OCI-M2 (cell line): ENCODE results near the gene ERBB4.

Source experiments
- DNase-seq: peaks from one replicate; lab custom pipeline; 2025; ENCODE audit not compliant: unreplicated experiment; lab: John Stamatoyannopoulos, UW

ERBB4 gene

DNA sequence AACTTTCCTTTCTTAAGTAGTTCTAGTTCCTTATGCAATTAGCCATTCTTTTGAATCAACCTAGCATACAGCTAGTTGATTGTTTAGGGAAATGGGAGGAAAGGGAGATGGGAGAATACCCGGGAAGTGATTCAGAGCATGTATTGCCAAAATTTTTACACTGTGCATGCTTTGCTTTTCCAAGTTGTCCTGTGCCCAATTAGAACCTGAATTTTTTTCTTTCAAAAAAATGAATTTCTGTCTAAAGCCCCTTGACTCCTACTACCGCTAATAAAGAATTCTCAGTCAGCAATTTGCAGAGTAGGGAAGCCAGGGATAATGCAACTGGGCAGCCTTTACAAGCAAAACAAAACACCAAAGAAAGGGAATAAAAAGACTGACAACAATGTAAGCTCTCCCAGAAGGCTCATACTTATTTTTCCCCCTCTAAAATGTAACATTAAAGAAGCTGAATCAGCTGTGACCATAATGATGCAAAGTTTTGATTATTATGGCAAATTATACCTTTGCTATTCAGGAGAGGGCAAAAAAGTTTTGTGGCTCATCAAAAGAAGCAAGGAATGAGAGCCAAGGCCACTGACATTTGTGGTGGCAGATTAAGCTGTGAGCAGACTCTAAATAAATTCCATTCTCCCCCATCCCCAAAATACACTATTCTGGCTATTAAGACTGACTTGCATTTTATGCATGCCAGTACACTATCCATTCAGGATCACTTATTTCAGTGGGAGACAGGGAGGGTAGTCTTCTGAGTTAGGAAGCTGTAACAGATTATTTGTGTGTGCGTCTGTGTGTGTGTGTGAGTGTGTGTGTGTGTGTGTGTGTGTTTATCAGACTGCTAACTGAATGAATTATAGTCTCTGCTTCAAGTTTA is 174.3 kb downstream of the ERBB4 start:
- DNase-seq = no peak

DNA sequence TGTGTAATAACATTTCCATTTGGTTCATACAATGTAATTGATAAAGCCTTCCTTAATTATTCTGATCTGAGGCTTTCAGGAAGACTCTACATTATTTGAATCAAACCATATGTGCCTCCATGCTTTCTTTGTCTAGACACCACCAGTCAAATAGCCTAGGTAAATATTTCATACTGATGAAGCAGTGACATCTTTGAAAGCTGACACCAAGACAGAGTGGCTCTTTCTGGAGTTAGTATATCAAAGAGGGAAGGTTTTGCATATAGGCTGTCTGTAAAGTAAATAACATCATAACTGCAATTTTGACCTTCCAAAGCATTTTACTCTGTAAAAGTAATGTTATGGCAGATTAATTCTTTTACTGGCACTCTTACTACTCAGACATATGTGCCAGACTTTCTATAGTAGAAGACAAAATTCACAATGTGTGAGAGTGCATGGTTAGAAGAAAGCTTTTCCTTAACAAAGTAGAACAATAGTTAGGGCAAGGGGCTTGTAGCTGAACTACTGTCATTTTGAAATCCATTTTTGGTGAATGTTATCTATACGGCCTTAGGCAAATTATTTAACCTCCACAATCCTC is 177.3 kb downstream of the ERBB4 start:
- no peak for DNase-seq

DNA sequence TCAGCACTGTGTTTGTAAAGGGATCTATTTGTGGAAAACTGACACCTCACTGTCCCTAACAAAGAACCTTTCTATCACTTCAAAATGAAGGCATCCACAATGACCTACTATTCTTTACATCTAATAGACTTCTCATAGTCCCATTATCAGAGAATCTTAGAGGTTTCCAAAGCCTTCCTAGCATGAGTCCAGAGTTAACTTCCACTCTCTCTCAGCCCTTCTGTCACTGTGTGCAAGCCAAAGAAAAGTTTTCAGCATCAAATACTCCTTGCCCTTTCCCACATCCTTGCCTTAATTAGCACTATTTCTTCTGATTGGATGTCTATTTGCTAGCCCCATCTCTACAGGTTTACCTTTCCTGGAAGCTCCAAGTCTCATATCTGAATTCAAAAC is 178.5 kb downstream of the ERBB4 start:
- no peak for DNase-seq

DNA sequence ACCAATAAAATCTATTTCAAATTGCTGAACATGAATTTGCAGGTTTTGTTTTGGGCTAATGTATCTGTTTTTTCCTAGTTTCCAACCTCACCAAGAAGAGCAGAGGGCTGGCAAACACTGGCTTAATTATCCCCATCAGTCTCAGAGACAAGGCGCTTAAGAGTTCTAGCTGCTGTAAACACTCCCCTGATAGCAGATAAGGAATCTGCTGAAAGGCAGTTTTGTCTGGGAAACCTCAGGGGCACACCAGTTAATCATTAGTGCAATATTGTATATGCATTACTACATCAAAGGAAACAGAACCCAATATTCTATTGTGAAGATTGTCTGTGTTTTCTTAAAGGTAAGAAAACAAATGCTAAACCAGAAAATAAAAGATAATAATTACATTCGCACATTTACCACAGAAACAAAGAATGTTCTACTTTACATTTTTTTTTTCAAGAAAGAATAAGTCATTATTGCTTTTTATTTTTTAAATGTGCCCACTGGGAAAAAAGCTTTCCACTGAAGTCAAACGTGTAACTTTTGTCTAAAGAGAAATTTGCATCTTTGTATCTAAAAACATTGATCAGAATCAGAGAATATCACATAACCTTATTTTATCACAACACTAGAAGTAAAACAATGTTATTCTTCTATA is 179.1 kb downstream of the ERBB4 start:
- no peak for DNase-seq

DNA sequence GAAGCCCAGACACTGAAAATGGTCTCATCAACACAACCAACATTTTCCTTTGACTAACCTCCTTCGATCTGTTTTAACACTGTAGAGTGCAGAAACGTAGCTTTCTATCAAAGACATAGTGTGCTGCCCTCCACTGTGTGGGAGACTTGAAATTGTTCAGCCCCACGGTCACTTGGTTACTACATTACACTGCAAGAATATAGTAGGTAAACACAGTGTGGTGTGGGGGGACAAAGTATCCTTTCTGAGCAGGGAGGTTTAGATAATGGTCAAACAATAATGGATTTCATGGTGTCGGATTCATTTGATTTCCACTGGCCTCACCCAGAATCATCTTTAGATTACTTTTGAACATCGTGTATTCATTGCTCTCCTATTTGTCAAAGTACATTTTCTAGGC is 181.0 kb downstream of the ERBB4 start:
- no peak for DNase-seq

DNA sequence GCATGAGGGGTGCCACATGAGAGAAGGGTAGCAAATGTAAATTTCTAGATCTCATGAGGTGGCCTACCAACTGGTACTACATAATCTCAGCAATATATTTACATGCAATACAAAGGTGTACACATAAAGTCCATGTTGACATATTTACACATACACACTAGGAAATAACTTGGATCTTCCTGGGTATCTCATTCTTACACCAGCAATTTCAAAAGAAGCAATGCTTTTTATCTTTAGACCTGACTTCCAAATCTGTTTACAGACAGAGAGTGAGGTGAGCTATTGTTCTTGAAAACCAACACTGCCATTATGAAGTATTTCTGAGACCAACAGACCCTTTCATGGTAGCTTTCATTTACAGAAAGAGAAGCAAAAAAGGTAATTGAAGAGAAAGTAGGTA is 184.2 kb downstream of the ERBB4 start:
- DNase-seq = no peak

DNA sequence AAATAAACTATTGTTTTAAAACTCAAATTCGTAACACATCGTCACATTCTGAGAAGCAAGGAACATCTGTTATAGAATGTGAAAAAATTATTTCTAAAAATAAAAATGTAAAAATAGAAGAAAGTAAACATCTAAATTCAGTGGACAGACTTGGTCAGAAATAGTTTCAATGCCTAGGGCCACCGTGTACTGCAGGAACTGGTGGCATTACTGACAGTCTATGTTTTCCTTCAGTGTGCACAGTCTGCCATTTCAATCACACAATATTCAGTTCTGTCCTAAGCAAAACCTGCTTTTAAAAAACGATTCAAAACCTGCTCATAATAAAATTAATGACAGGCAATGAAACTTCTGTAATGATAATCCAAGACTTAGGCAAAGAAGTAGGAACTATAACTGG is 190.1 kb downstream of the ERBB4 start:
- no peak for DNase-seq

DNA sequence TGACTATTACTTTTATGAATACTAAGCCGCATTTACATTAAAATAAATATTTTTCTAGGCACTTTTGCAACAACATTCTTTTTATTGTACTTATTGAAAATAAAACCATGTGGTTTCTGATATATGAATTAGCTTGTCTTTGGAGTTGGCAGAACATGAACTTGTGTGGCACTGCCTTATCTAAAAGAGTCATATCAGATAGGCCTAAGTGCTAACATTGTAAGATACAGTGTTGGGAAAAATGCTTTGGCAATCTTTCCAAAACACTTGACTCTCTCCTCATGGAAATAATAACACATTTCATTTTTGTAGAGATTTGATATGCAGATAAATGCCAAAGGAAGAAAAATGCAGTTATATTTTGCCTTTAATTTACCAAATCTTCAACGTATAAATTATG is 191.7 kb downstream of the ERBB4 start:
- no peak for DNase-seq

DNA sequence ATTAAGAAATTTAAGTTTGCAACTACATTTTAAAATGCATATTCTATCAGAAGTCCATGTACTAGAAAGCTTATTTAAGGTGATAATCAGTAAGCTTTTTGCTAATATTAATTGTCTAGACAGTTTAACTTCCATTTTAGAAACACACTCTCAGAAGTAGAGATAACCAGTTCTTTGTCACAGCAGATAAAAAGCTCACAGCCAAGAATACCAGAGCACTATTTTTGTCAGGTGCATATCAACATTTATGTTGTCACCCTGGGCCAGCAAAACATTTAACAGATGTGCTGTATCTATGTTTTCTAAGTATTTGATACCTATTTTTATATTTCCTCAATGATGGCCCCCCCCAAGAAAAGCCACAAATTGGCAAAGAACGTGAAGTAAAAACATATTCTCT is 192.6 kb downstream of the ERBB4 start:
- DNase-seq = no peak

DNA sequence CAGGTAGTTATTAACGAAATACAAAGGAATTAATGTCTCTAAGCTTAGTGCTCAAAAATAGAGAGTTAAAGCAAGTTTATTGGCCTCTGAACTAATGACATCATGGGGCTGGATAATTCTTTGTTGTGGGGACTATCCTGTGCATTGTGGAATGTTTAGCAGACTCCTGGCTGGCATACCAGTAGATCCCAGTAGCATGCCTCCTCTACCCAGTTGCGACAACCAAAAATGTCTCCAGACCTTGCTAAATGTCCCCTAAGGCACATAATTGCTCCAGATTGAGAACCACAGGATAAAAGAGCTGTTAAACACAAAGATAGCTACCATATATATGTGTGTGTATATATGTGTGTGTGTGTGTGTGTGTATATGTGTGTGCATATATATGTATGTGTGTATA is 194.5 kb downstream of the ERBB4 start:
- no peak for DNase-seq

DNA sequence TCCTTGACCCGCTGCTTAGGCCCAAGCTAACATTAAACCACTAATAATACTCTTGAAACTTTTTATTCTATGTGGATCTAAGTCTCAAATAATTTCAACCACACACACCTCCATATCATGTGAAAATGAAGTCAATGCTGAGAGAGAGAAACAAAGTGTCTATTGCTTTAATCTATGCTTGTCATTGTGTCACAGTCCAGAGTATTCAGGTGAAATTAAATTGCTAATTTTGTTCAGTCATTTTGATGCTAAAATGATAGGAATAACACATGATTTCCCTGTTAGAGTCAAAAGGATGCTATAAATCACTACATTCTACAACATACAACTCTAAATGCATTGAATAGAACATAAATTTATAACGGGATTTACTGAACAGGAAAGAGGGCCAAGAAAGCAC is 195.4 kb downstream of the ERBB4 start:
- no peak for DNase-seq

DNA sequence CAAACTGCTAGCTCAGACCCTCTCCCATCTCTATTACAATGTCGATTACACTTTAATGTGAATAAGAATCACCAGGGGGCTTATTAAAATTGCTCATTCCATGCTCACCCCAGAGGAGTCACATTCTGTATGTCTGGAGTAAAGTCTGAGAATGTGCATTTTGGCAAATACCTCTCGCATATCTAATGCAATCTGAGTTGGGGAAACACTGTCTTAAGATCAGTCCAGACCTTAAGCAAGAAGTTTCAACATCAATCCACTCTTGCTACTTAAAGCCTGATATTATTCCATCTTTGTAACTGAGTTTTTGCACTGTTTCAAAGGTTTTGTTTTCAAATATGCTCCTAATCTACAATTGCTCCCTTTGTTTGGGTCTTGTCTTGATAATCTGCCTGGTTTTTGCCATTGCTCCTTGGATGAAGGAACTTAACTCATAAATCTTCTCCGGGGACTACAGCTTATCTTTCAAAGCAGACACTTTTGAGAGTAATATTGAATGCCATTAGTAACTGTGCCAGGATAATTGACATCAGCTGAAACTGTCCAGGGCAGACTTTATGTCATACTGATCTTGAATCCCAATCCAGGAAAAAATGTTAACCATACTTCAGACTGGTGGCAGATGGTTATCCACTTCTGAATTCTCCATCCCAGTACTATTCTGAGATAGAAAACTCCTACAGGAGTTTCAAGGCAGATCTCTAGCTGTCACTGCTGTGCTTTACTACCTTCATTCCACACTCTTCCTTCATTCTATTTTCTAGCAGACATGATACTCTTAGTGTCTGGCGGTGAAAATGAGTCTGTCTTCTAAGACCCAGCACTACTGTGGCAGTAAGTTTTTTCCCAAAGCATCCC is 200.9 kb downstream of the ERBB4 start:
- no peak for DNase-seq

DNA sequence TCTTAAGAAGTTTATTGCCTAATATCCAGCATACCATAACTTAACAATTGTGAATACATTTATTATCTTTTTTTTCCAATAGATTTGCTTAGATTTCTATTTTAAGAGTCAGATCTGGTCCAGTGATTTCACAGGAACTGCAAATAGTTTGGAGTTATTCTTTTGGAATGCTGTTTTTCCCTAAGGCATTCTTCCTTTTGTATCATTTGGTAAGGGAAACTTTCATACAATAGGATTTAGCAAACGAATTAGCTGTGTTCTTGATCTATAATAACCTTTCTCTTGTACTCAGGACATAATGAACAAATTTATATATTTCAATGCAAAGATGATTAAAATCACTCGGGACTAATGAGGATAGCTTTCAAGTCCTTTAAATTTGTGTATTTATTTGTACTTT is 201.6 kb downstream of the ERBB4 start:
- DNase-seq = no peak

DNA sequence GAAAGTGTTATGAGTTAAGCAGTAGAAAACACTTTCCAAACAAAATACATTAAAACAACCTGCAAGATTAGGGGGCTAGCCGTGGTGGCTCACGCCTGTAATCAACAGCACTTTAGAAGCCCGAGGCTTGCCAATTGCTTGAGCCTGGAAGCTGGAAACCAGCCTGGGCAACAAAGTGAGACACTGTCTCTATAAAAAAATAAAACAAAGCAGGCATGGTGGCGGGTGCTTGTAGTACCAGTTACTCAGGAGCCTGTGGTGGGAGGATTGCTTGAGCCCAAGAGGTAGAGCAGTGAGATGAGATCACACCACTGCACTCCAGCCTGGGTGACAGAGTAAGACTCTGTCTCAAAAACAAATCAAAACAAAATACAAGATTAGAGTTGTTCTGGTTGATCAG is 208.3 kb downstream of the ERBB4 start:
- no peak for DNase-seq

DNA sequence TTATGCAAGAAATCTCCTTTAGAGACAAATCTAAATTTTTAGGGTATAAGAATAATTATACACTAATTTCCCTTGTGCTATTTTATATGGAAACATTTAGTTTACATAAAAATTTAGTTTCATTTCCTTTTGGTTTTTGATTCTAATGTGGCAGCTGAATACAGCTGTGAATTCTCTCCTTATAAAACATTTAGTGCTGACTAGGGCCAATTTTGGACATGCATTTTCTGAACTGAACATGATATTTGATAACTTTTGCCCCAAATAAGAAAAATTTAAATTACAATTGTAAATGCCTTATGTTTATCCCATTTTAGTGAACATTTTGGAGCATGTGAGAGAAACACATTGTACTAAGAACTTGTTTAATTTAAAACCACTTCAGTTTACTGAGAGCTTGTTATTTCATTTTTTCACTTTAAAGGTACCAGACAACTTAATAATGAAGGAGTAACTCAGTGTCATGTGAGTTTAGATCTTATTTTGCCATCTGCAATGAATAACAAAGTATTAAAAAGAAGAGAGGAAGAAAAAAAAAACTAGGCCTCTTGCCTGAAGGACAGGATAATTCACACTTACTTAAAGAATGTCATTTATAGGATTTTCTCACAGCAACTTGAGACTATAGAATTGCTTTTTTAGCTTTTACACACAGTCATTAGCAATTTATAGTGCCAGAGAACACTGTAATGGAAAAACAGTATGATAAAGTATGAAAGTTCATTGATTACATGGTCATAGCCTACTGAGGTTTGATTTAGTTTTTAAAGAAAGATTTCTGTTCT is 209.7 kb downstream of the ERBB4 start:
- no peak for DNase-seq

DNA sequence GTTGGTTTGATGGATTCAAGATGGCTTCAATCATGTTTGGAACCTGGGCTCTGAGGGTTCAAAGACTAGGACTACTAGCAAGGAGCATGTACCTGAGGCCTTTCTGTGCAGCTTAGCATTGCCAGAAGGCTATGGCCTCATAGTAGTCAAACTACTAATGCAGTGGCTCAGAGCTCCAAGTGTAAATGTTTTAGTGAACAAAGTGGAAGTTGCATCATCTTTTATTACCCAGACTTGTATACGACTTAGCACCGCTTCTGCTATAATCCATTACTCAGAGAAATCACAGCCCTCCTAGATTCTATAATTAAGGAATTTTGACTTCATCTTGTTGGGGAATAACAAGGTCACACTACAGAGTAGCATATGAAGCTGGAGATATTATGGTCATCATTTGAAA is 210.5 kb downstream of the ERBB4 start:
- no peak for DNase-seq

DNA sequence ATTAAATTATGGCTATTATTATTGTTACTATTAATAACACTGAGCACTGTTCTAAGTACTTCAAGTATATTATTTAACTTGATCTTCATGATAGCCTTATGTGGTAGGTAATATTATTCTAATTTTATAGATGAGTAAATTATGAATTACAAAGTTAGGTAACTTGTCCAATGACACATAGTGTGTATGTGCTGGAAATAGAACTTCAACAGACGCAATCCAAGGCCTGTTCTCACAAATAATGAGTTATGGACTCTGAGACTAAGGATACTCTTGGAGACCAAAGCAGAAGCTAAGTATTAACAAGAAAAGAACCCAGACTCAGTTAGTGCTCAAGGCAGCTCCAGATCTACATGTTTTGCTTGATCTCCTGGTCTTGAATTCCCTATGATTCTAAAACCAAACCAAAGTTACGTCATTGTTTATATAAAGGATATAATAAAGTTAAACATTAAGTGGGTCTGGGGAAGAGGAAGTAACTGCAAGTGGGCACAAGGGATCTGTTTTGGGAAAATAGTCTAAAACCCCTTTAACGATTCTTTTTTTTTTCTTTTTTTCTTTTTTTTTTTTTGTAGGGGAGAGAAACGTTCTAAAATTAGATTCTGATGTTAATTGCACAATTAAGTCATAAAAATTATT is 211.3 kb downstream of the ERBB4 start:
- DNase-seq = no peak

DNA sequence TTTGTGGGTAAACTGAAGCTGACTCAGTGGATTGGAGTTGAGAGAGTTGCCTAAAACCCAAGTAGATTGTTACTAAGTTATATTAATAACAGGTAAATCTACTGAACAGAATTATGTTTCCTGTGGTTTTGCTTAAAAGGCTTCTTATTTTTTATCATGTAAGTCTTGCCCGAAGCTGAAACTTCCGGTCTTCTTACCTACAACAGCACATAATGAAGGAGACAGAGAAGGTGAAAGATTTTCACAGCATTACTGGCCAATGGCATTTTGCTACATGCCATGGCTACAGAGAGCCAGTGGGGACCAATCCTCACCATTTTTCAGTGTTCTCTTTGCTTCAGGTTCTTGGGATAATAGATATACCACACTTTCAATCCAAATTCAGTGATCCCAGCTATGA is 220.0 kb downstream of the ERBB4 start:
- no peak for DNase-seq

DNA sequence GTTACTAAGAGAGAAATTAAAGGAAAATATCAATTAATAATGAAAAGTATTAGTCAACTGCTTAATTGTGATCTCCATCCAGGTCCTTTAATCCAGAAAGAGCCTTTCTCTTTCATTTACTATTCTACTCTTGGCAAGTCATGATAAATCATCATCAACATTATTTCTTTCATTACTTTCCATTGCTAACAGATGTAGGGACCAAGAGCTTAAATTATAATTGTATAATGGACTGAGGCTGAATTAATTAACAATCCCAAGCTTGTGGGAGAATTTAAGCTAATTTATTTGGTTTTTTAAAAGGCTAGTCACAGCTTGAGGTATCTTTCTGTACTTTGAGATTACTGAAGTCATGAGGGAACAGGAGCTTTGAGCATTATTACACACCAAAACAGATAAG is 223.9 kb downstream of the ERBB4 start:
- no peak for DNase-seq

DNA sequence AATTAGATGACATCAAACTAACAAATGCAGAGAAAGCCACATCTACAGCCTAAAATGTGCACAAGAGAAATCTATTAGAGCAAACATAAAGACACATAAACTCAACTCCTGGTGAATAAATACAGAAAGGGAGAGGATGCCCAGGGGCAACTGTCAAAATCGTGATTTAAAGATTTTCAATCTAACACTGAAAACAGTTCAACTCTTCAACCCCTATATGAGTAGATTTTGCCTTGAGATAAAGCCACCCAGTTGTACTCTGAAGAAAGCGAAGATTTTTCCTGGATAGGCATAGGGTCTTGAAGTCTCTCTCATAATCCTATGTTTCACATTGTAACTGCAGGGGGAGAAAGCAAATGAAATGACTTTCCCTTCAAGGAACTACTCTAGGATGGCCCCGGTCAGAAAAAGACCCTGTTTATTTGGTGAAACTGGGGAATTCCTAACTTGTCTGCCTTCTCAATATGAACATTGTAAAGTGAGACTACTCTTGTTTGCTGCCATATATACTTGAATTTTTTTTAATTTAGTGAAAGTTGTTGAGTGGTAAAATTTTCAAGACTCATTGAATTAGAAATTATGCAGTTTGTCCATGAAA is 226.7 kb downstream of the ERBB4 start:
- no peak for DNase-seq
